Peyer's patch (tissue), 4 donors: ENCODE results near the gene ARHGEF33.

ENCODE experiments used
- CTCF ChIP-seq, 6 experiments: fragments of 450-650 bp in 4 of 6; fragments of 200-600 bp in 2 of 6; sonication (generic) in 1 of 6; IDR thresholded peaks; one replicate each; pipeline ENCODE4 v1.5.1; 2017 to 2019; ENCODE audit warnings: antibody characterized with exemption in 6 of 6, mild to moderate bottlenecking in 3 of 6, moderate library complexity in 1 of 6
- POLR2A ChIP-seq, 2 donors: fragments of 450-650 bp; IDR thresholded peaks; one replicate each; pipeline ENCODE4 v1.5.1; 2017; ENCODE audit warnings: antibody characterized with exemption in 2 of 2, mild to moderate bottlenecking in 2 of 2, moderate library complexity in 2 of 2

- TF ChIP-seq CTCF (IDR thresholded peaks at IDR 0.05) (no peak), POLR2A (IDR thresholded peaks at IDR 0.05) (no peak)
These were observed 129.0 kb downstream of the ARHGEF33 start for GRCh38 chr2:39018638-39019037.
